ENCODE measurements around the gene VPS54. TPM values are rescaled to one million over a fixed set of nuclear protein-coding genes. Genes with fewer than 3 reads are reported as not detected.

VPS54 gene
- polyA plus RNA-seq, 3 donors = 11.4 to 17.3 (median 11.5) TPM

DNA sequence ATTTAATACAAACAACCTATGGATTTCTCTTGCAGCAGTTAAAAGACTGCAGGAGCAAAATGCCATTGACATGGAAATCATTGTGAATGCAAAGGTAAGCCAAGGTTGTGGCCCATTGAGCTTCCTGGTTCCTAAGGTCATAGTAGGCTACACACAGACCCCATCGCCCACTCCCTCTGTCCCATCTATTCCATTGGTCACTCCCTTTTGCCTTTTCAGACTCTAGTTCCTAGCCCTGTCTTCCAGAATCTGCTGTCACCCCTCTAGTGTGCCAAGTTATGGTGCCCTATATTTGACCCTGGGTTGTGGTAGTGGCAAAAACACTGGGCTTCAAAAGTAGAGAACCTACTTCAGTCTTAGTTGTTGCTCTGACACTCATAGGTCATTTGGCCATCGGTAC, 132.8 kb downstream of the VPS54 start:
- peaks cover 87 to 99% of the 10 kb centered on the region in 2 donors for H3K36me3 ChIP-seq (replicated peaks in 1 of 2; ENCODE audit: control insufficient read depth in 1 of 2, insufficient read depth in 2 of 2, low read length in 2 of 2)

DNA sequence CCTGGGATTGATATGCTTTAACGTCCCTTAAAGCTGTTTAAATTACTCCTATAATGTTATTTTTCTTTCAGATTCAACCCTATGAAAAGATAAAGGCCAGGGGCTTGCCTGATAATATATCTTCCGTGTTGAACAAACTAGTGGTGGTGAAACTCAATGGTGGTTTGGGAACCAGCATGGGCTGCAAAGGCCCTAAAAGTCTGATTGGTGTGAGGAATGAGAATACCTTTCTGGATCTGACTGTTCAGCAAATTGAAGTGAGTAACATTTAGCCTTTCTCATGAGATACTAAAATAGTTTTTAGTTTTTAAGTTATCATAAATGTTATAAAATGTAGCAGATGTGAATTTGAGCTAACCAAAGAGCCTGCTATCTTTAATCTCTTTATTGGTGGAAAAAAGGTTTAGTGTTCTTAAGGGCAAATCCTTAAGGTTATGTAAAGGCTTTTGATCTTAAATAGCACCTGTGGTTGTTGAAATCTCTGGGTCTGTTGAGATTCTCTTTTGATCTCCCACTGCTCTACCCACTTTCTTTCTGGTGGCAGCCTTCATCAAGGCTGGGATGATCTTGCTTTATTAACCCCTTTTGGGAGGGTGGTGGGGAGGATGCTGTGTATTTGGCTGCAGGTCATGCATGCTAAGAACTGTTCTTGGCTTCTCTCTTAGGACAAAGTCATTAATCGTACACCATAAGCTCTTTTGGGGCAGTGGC, 136.7 kb downstream of the VPS54 start:
- peaks cover 69 to 88% of the 10 kb centered on the region in 2 donors for H3K36me3 ChIP-seq (replicated peaks in 1 of 2; ENCODE audit: control insufficient read depth in 1 of 2, insufficient read depth in 2 of 2, low read length in 2 of 2)
- peak overlapping the region in 1 of 2 donors; percentile 23 for H3K27ac ChIP-seq (ENCODE audit: low read depth in 1 of 2, low read length in 2 of 2)
- WGBS (ENCODE audit: insufficient coverage) = 100% methylated on average over 1 of the region's 3 CpGs

More for the DNA sequence above, 132.8 kb downstream of the VPS54 start:
- 100% methylated on average over 1 of the region's 2 CpGs for WGBS (ENCODE audit: insufficient coverage)
- Histone ChIP-seq H2AFZ (ENCODE audit: insufficient read depth, low read depth, low read length, poor library complexity, severe bottlenecking) (no peak overlapping the region), H3K9ac (ENCODE audit: insufficient read depth, low read length, poor library complexity, severe bottlenecking) (no peak overlapping the region), H3K27ac (ENCODE audit: low read depth in 1 of 2, low read length in 2 of 2) (no peak overlapping the region), H3K4me1 (ENCODE audit: control insufficient read depth in 1 of 2, insufficient read depth in 2 of 2, low read length in 2 of 2) (no peaks in the 10 kb centered on the region), H3K4me3 (replicated peaks in 1 of 3; ENCODE audit: low read depth in 2 of 3, low read length in 3 of 3) (no peak overlapping the region), H3K27me3 (ENCODE audit: control insufficient read depth in 2 of 2, insufficient read depth in 2 of 2, low read length in 2 of 2) (no peaks in the 10 kb centered on the region), H3K79me2 (ENCODE audit: insufficient read depth, low read length) (no peaks in the 10 kb centered on the region), H3K9me3 (replicated peaks in 1 of 2; ENCODE audit: control insufficient read depth in 1 of 2, insufficient read depth in 1 of 2, low read length in 2 of 2) (no peaks in the 10 kb centered on the region), H4K20me1 (ENCODE audit: insufficient read depth, low read length) (peaks cover 4% of the 10 kb centered on the region), H3K4me2 (replicated peaks; ENCODE audit: extremely low read depth, low read length, poor library complexity, severe bottlenecking) (no peak overlapping the region)
- no peaks in the 10 kb centered on the region for H3K4me1 Mint-ChIP-seq
- intact Hi-C loops (cut with micrococcal nuclease) = no loop called here
- no peak overlapping the region for H3K4me3 Mint-ChIP-seq
- peak overlapping the region in 2 of 7 donors; percentile 2 to 73 for H3K27ac Mint-ChIP-seq
- DNase-seq = no peak
- TF ChIP-seq, protein P1, sequence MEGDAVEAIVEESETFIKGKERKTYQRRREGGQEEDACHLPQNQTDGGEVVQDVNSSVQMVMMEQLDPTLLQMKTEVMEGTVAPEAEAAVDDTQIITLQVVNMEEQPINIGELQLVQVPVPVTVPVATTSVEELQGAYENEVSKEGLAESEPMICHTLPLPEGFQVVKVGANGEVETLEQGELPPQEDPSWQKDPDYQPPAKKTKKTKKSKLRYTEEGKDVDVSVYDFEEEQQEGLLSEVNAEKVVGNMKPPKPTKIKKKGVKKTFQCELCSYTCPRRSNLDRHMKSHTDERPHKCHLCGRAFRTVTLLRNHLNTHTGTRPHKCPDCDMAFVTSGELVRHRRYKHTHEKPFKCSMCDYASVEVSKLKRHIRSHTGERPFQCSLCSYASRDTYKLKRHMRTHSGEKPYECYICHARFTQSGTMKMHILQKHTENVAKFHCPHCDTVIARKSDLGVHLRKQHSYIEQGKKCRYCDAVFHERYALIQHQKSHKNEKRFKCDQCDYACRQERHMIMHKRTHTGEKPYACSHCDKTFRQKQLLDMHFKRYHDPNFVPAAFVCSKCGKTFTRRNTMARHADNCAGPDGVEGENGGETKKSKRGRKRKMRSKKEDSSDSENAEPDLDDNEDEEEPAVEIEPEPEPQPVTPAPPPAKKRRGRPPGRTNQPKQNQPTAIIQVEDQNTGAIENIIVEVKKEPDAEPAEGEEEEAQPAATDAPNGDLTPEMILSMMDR (IDR thresholded peaks at IDR 0.05) = no peak
- no peaks in the 10 kb centered on the region for H3K27me3 Mint-ChIP-seq (ENCODE audit: low read depth in 3 of 3)
- peaks cover 77 to 86% of the 10 kb centered on the region in 2 donors for H3K36me3 Mint-ChIP-seq
- H3K9me3 Mint-ChIP-seq = no peaks in the 10 kb centered on the region

More for the DNA sequence above, 136.7 kb downstream of the VPS54 start:
- Histone ChIP-seq H3K79me2 (ENCODE audit: insufficient read depth, low read length) (peaks cover 19% of the 10 kb centered on the region), H3K9me3 (replicated peaks in 1 of 2; ENCODE audit: control insufficient read depth in 1 of 2, insufficient read depth in 1 of 2, low read length in 2 of 2) (no peaks in the 10 kb centered on the region), H3K4me2 (replicated peaks; ENCODE audit: extremely low read depth, low read length, poor library complexity, severe bottlenecking) (no peak overlapping the region), H3K9ac (ENCODE audit: insufficient read depth, low read length, poor library complexity, severe bottlenecking) (no peak overlapping the region), H2AFZ (ENCODE audit: insufficient read depth, low read depth, low read length, poor library complexity, severe bottlenecking) (no peak overlapping the region), H3K27me3 (ENCODE audit: control insufficient read depth in 2 of 2, insufficient read depth in 2 of 2, low read length in 2 of 2) (no peaks in the 10 kb centered on the region), H3K4me3 (replicated peaks in 1 of 3; ENCODE audit: low read depth in 2 of 3, low read length in 3 of 3) (no peak overlapping the region), H3K4me1 (ENCODE audit: control insufficient read depth in 1 of 2, insufficient read depth in 2 of 2, low read length in 2 of 2) (no peaks in the 10 kb centered on the region), H4K20me1 (ENCODE audit: insufficient read depth, low read length) (peaks cover 12% of the 10 kb centered on the region)
- Mint-ChIP-seq H3K9me3 (no peaks in the 10 kb centered on the region), H3K27me3 (ENCODE audit: low read depth in 3 of 3) (no peaks in the 10 kb centered on the region), H3K4me1 (no peaks in the 10 kb centered on the region), H3K36me3 (peaks cover 65 to 67% of the 10 kb centered on the region in 2 donors), H3K4me3 (no peak overlapping the region), H3K27ac (peak overlapping the region in 3 of 7 donors; percentile 0 to 34 (median 13))
- TF ChIP-seq, protein P1 (IDR thresholded peaks at IDR 0.05) = no peak
- no peak for DNase-seq
- intact Hi-C loops (cut with micrococcal nuclease) = no loop called here
